ENCODE measurements around the gene RALY.

Gene RALY

GRCh38 chr20:33993576-33994221 is at the start of gene RALY:
Gene RALY, plus strand, starts transcription at chr20:33993911. Its CDS starts 78,164 bp downstream, at chr20:34072075.
- H3K4me1 Mint-ChIP-seq (ENCODE audit: low read depth) = peaks cover 59% of the 10 kb centered on the region
- intact Hi-C loops (cut with micrococcal nuclease) = loop anchor here (2.0 to 10.0 kb wide), 3 partner anchors 119 to 329 kb away; partner anchors contain the start of genes ACTL10, C20orf144, CHMP4B and EIF2S2
- peaks cover 2% of the 10 kb centered on the region for H3K9me3 Mint-ChIP-seq
- H3K4me3 Mint-ChIP-seq = peak within 1 kb of the TSS; percentile 94
- peak within 1 kb of the TSS; percentile 95 for H3K27ac Mint-ChIP-seq
- H3K36me3 Mint-ChIP-seq (ENCODE audit: low read depth) = peaks cover 43% of the 10 kb centered on the region
- no peaks in the 10 kb centered on the region for H3K27me3 Mint-ChIP-seq

GRCh38 chr20:33944914-33945313 is 48.8 kb upstream of the RALY start:
- no peaks in the 10 kb centered on the region for H3K36me3 Mint-ChIP-seq (ENCODE audit: low read depth)
- no peaks in the 10 kb centered on the region for H3K4me1 Mint-ChIP-seq (ENCODE audit: low read depth)
- peaks cover 1% of the 10 kb centered on the region for H3K27me3 Mint-ChIP-seq
- H3K9me3 Mint-ChIP-seq = peaks cover 25% of the 10 kb centered on the region
- H3K4me3 Mint-ChIP-seq = no peak overlapping the region
- intact Hi-C loops (cut with micrococcal nuclease) = no loop called here
- no peak overlapping the region for H3K27ac Mint-ChIP-seq

DNA sequence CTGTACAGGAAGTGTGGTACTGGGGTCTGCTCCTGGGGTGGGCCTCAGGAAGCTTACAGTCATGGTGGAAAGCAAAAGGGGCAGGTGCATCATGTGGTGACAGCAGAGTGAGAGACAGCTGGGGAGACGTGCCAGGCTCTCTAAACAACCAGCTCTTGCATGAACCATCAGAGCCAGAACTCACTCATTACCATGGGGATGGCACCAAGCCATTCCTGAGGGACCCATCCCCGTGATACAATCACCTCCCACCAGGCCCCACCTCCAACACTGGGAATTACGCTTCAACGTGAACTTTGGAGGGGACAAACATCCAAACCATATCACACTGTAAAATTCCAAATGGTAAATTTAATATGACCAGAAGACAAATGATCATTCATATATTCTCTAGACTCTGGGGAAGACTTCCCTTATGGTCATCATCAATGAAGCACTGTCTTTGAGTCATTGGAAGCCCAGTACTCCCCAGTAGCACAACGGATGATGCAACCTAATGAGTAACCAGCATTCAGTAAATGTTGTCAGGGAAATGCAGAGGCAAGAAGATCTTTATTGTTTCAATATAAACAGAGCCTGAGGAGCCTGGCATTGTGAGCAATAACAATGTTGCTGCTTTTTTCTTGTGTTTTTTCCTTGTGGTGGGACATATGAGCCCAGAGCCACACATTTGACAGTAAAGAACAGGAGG is 48.2 kb upstream of the RALY start:
- intact Hi-C loops (cut with micrococcal nuclease) = no loop called here
- peaks cover 25% of the 10 kb centered on the region for H3K9me3 Mint-ChIP-seq
- peaks cover 1% of the 10 kb centered on the region for H3K27me3 Mint-ChIP-seq
- H3K4me1 Mint-ChIP-seq (ENCODE audit: low read depth) = no peaks in the 10 kb centered on the region
- H3K36me3 Mint-ChIP-seq (ENCODE audit: low read depth) = no peaks in the 10 kb centered on the region
- no peak overlapping the region for H3K27ac Mint-ChIP-seq
- H3K4me3 Mint-ChIP-seq = no peak overlapping the region

DNA sequence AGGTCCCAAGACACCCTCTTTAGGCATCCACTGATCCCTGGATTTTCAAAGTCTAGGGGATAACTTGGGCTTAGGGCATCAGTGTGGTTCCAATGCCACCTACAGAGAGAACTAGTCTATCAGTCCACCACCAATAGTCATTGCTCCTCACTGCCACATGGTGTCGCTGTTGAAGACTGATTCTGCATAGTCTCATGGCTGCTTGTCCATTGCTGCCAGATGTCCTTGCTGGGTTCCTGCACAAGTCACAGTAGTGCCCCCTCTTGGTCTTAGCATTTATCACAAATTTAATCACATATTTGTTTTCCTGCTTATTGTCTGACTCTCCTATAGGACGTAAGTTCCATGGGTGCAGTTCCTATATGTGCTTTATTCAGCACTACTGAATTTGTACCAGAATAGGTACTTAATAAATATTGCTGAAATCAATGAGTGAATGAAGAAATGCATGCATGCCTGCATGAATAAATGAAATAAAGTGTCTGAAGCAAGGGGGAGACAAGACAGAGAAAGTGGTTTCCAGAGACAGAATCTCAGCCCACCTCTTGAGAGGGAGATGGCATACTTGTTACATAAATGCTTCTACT is 45.9 kb upstream of the RALY start:
- Mint-ChIP-seq H3K36me3 (ENCODE audit: low read depth) (no peaks in the 10 kb centered on the region), H3K4me3 (no peak overlapping the region), H3K27me3 (peaks cover 1% of the 10 kb centered on the region), H3K4me1 (ENCODE audit: low read depth) (no peaks in the 10 kb centered on the region), H3K27ac (no peak overlapping the region), H3K9me3 (peaks cover 25% of the 10 kb centered on the region)
- intact Hi-C loops (cut with micrococcal nuclease) = no loop called here

DNA sequence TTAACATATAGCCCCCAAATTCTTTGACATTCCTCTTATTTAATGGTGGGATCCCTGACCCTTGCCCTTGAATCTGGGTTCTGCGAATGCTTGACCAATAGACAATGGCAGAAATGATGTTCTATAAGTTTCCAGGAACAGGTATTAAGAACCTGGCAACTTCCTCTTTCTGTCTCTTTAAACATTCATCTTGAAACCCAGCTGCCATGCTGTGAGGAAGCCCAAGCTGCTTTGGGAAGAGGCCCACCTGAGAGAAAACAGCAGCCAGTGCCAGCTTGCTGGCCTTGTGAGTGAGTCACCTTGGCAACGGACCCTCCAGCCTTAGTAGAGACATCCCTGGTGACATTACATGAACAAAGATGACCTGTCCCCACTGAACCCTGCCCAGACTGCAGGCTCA is 45.2 kb upstream of the RALY start:
- H3K36me3 Mint-ChIP-seq (ENCODE audit: low read depth) = no peaks in the 10 kb centered on the region
- H3K4me1 Mint-ChIP-seq (ENCODE audit: low read depth) = no peaks in the 10 kb centered on the region
- H3K27me3 Mint-ChIP-seq = peaks cover 1% of the 10 kb centered on the region
- H3K4me3 Mint-ChIP-seq = no peak overlapping the region
- no peak overlapping the region for H3K27ac Mint-ChIP-seq
- H3K9me3 Mint-ChIP-seq = peaks cover 25% of the 10 kb centered on the region
- intact Hi-C loops (cut with micrococcal nuclease) = no loop called here

GRCh38 chr20:33951171-33951570 is 42.5 kb upstream of the RALY start:
- Mint-ChIP-seq H3K27me3 (peaks cover 1% of the 10 kb centered on the region), H3K9me3 (peaks cover 25% of the 10 kb centered on the region), H3K36me3 (ENCODE audit: low read depth) (no peaks in the 10 kb centered on the region), H3K4me3 (no peak overlapping the region), H3K27ac (no peak overlapping the region), H3K4me1 (ENCODE audit: low read depth) (no peaks in the 10 kb centered on the region)
- intact Hi-C loops (cut with micrococcal nuclease) = no loop called here

DNA sequence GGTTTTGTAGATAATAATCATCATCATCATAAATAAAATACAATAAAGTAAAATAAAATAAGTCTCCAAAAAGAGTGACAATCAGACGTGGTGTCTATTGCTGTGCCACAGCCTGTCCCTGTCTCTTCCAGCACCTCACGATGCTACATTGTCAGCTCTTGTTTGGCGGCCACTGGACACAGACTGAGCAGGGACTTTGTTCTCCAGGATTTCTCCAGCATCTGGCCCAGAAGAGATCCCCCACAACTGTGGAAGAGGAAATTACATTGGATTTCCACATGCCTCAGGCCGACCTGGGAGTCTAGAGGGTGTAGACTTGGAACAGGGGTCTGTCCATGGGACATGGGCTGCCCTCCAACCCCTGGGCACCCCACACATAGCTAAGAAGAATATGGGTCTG is 39.2 kb upstream of the RALY start:
- no peak overlapping the region for H3K4me3 Mint-ChIP-seq
- intact Hi-C loops (cut with micrococcal nuclease) = no loop called here
- no peak overlapping the region for H3K27ac Mint-ChIP-seq
- peaks cover 3% of the 10 kb centered on the region for H3K9me3 Mint-ChIP-seq
- no peaks in the 10 kb centered on the region for H3K36me3 Mint-ChIP-seq (ENCODE audit: low read depth)
- H3K27me3 Mint-ChIP-seq = peaks cover 1% of the 10 kb centered on the region
- H3K4me1 Mint-ChIP-seq (ENCODE audit: low read depth) = no peaks in the 10 kb centered on the region

DNA sequence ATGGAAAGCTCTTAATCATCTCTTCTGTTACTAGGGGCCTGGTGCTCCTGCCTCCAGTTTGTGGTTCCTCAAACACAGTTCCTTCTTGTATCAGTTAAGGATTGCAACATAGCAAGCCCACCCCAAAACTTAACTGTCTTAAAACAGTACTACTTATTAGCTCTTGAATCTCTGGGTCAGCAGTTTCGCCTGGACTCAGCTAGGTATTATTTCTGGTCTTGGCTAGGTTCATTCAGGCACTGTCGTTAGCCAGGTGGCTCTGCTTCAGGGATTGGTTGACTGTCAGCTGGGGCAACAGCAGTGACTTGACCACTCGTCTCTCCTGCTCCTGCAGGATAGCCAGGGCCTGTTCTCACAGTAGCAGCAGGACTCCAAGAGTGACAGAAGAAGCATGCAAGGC is 30.0 kb upstream of the RALY start:
- Mint-ChIP-seq H3K27me3 (no peaks in the 10 kb centered on the region), H3K36me3 (ENCODE audit: low read depth) (no peaks in the 10 kb centered on the region), H3K4me1 (ENCODE audit: low read depth) (peaks cover 15% of the 10 kb centered on the region), H3K9me3 (no peaks in the 10 kb centered on the region), H3K4me3 (no peak overlapping the region), H3K27ac (peak overlapping the region; percentile 8)
- intact Hi-C loops (cut with micrococcal nuclease) = no loop called here

GRCh38 chr20:33964441-33964840 is 29.3 kb upstream of the RALY start:
- peaks cover 15% of the 10 kb centered on the region for H3K4me1 Mint-ChIP-seq (ENCODE audit: low read depth)
- intact Hi-C loops (cut with micrococcal nuclease) = no loop called here
- no peak overlapping the region for H3K4me3 Mint-ChIP-seq

GRCh38 chr20:33967126-33967525 is 26.6 kb upstream of the RALY start:
- Mint-ChIP-seq H3K27ac (no peak overlapping the region), H3K4me1 (ENCODE audit: low read depth) (peaks cover 15% of the 10 kb centered on the region), H3K4me3 (no peak overlapping the region), H3K36me3 (ENCODE audit: low read depth) (no peaks in the 10 kb centered on the region), H3K9me3 (no peaks in the 10 kb centered on the region), H3K27me3 (no peaks in the 10 kb centered on the region)
- intact Hi-C loops (cut with micrococcal nuclease) = no loop called here

More at GRCh38 chr20:33964441-33964840, 29.3 kb upstream of the RALY start:
- no peaks in the 10 kb centered on the region for H3K36me3 Mint-ChIP-seq (ENCODE audit: low read depth)
- peak overlapping the region; percentile 8 for H3K27ac Mint-ChIP-seq
- H3K9me3 Mint-ChIP-seq = no peaks in the 10 kb centered on the region
- H3K27me3 Mint-ChIP-seq = no peaks in the 10 kb centered on the region

DNA sequence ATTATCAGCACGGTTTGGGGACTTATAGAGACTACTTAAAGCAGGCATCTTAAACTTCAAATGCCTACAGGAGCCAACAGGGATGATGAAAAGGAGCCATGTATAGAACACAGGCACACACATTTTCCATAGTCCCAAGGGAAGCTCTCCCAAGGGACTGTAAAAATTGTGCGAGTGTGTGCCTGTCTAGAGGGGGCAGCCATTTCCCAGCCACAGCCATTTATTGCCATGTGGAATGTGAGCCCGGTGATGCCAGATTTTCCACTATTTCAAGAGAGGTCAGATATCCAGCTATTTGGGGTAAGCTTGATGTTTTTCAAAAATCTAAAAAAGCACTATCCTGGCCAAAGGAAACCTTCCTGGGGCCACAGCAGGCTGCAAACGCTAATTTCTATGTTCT is 24.1 kb upstream of the RALY start:
- H3K4me3 Mint-ChIP-seq = no peak overlapping the region

DNA sequence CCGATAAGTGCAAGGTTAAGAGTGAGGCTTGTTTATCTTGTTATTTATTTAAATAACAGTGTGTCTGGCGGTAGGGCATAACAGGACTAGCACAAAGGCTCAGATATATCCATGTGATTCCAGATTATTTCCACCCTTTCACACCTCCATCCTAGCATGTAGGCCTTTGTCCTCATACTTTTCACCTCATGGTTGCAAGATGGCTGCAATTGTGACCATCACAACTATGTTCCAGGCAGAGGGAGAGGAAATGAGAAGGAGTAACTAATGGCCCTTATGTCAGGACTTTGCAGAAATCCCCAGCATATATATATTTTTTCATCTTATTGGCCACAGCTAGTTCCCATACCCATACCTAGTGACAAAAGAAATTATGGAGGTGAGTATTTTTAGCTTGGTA is 23.5 kb upstream of the RALY start:
- Mint-ChIP-seq H3K27ac (no peak overlapping the region), H3K9me3 (no peaks in the 10 kb centered on the region), H3K4me1 (ENCODE audit: low read depth) (no peaks in the 10 kb centered on the region), H3K4me3 (no peak overlapping the region), H3K36me3 (ENCODE audit: low read depth) (no peaks in the 10 kb centered on the region), H3K27me3 (no peaks in the 10 kb centered on the region)
- intact Hi-C loops (cut with micrococcal nuclease) = no loop called here

More for the DNA sequence above, 24.1 kb upstream of the RALY start:
- Mint-ChIP-seq H3K27ac (no peak overlapping the region), H3K4me1 (ENCODE audit: low read depth) (no peaks in the 10 kb centered on the region), H3K36me3 (ENCODE audit: low read depth) (no peaks in the 10 kb centered on the region), H3K9me3 (no peaks in the 10 kb centered on the region), H3K27me3 (no peaks in the 10 kb centered on the region)
- intact Hi-C loops (cut with micrococcal nuclease) = no loop called here

DNA sequence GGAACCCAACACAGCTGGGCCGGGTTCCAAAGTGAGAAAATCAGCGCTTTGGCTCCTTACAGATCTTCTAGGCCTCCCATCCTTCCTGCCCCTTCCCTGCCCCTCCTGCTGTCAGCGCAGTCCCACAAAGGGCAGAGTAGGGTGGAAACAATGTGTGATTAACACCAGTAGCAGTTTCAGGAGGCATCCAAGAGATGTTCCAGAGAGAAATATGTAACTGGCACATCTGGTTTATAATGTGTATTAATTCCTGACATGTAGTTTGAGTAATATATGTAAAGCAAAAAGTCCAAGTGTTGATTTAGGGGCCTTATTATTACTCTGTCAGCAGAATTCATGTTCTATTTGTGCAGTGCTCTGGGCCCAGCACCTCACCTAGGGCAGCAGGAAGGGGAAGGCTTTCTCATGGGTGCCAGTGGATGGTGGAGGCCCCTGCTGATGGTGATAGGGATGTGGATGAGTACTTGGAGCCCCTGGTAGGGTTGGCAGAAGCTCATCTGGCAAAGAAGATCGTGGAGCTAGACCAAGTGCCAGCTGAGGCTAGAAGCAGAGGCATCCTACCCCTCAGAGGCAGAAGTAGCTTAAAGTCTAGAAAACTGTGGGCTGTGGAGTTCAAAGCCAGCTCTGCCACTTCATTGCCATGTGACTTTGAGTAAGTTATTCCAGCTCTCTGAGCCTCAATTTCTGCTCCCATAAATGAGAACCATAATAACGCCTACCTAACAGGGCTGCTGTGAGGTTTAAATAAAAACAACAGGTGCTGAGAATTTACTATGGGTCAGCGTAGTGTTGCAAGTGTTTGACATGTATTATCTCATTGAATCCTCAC is 22.4 kb upstream of the RALY start:
- H3K4me3 Mint-ChIP-seq = no peak overlapping the region
- H3K9me3 Mint-ChIP-seq = no peaks in the 10 kb centered on the region
- H3K36me3 Mint-ChIP-seq (ENCODE audit: low read depth) = no peaks in the 10 kb centered on the region
- intact Hi-C loops (cut with micrococcal nuclease) = no loop called here
- peaks cover 4% of the 10 kb centered on the region for H3K4me1 Mint-ChIP-seq (ENCODE audit: low read depth)
- H3K27ac Mint-ChIP-seq = no peak overlapping the region
- H3K27me3 Mint-ChIP-seq = no peaks in the 10 kb centered on the region

DNA sequence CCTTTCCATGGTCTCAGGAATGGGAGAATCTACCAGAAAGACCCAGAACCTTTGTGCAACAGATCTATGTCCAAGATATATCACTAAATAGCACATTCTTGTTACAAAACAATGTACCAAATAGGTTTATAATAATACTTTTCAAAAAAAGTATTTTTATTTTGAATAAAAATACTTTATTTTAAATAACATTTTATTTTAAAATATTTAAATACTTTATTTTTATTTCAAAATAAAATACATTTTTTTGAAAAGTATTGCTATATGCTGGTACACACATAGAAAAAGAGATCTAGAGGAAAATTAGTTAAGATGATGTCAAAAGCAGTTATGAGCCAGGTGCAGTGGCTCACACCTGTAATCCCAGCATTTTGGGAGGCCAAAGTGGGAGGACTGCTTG is 16.8 kb upstream of the RALY start:
- intact Hi-C loops (cut with micrococcal nuclease) = no loop called here
- H3K36me3 Mint-ChIP-seq (ENCODE audit: low read depth) = no peaks in the 10 kb centered on the region
- H3K4me3 Mint-ChIP-seq = no peak overlapping the region
- H3K27me3 Mint-ChIP-seq = no peaks in the 10 kb centered on the region
- H3K9me3 Mint-ChIP-seq = no peaks in the 10 kb centered on the region
- H3K27ac Mint-ChIP-seq = no peak overlapping the region
- peaks cover 12% of the 10 kb centered on the region for H3K4me1 Mint-ChIP-seq (ENCODE audit: low read depth)

All from dendritic cell treated with granulocyte-macrophage colony-stimulating factor and Interleukin-4, amounts not matched to agents 40 ng/mL and 50 ng/mL, for 4 days (primary cell).